Liver (tissue), 9 donors: ENCODE measurements around the gene TMEM9B. TPM values are rescaled to one million over a fixed set of nuclear protein-coding genes. Genes with fewer than 3 reads are reported as not detected.

Experiments used
- DNase-seq: peaks from one replicate; pipeline ENCODE4 v3.0.0-alpha.2; 2017; ENCODE audit warnings: low spot score
- H3K27ac ChIP-seq, 2 donors: one replicate each; pipeline ENCODE4 v1.7.0; 2013; ENCODE audit warnings: inconsistent platforms in 2 of 2, low read length in 2 of 2, control low read depth in 1 of 2, low read depth in 1 of 2, mild to moderate bottlenecking in 1 of 2
- H3K27me3 ChIP-seq, 4 donors: one replicate each; pipeline versions ENCODE4 v1.6.1 to v1.7.0; 2013; ENCODE audit warnings: low read length in 3 of 4, inconsistent platforms in 1 of 4, mild to moderate bottlenecking in 1 of 4, moderate library complexity in 1 of 4; ENCODE audit not compliant: control insufficient read depth in 4 of 4, insufficient read depth in 4 of 4
- H3K36me3 ChIP-seq, 4 donors: one replicate each; pipeline versions ENCODE4 v1.6.1 to v1.7.0; 2013; ENCODE audit warnings: low read length in 3 of 4, mild to moderate bottlenecking in 3 of 4, low read depth in 1 of 4, moderate library complexity in 1 of 4; ENCODE audit not compliant: control insufficient read depth in 4 of 4, insufficient read depth in 3 of 4
- H3K4me1 ChIP-seq, 4 donors: one replicate each; pipeline versions ENCODE4 v1.6.1 to v1.7.0; 2013; ENCODE audit warnings: low read length in 3 of 4, mild to moderate bottlenecking in 3 of 4, moderate library complexity in 1 of 4; ENCODE audit not compliant: control insufficient read depth in 4 of 4, insufficient read depth in 4 of 4
- H3K4me3 ChIP-seq, 3 donors: one replicate each; pipeline versions ENCODE4 v1.6.1 to v1.7.0; 2013; ENCODE audit warnings: low read length in 3 of 3, control low read depth in 1 of 3, low read depth in 1 of 3, mild to moderate bottlenecking in 1 of 3
- H3K9ac ChIP-seq, 2 donors: one replicate each; pipeline ENCODE4 v1.7.0; 2013; ENCODE audit warnings: low read length in 2 of 2, mild to moderate bottlenecking in 2 of 2, moderate library complexity in 2 of 2, control low read depth in 1 of 2, low read depth in 1 of 2
- H3K9me3 ChIP-seq, 4 donors: one replicate each; pipeline versions ENCODE4 v1.6.1 to v1.7.0; 2013; ENCODE audit warnings: low read length in 3 of 4; ENCODE audit not compliant: control insufficient read depth in 4 of 4
- EGR1 ChIP-seq, 2 donors: IDR thresholded peaks; 2 replicates each; pipeline ENCODE4 v1.6.1; 2016 to 2018; ENCODE audit warnings: antibody characterized with exemption in 2 of 2, low read depth in 2 of 2
- FOXA2 ChIP-seq: IDR thresholded peaks from 2 replicates; pipeline ENCODE4 v1.6.1; 2016; ENCODE audit warnings: antibody characterized with exemption
- HNF4A ChIP-seq, 2 donors: conservative IDR thresholded peaks; 2 replicates each; pipeline ENCODE4 v1.6.1; 2016; ENCODE audit warnings: antibody characterized with exemption in 2 of 2, mild to moderate bottlenecking in 2 of 2
- HNF4G ChIP-seq: IDR thresholded peaks from 2 replicates; pipeline ENCODE4 v1.6.1; 2016; ENCODE audit warnings: antibody characterized with exemption
- NR2F2 ChIP-seq: IDR thresholded peaks from 2 replicates; pipeline ENCODE4 v1.6.1; 2016; ENCODE audit warnings: antibody characterized with exemption
- RXRA ChIP-seq, 2 donors: IDR thresholded peaks; 2 replicates each; pipeline ENCODE4 v1.6.1; 2017 to 2018; ENCODE audit warnings: antibody characterized with exemption in 2 of 2, mild to moderate bottlenecking in 1 of 2
- TAF1 ChIP-seq: conservative IDR thresholded peaks from 2 replicates; pipeline ENCODE4 v1.6.1; 2016; ENCODE audit warnings: antibody characterized with exemption, mild to moderate bottlenecking
- YY1 ChIP-seq: IDR thresholded peaks from 2 replicates; pipeline ENCODE4 v1.6.1; 2016; ENCODE audit warnings: antibody characterized with exemption, mild to moderate bottlenecking
- WGBS: extraction: QIAGEN DNeasy Blood & Tissue Kit; methylation state at CpG from one replicate; pipeline ENCODE4 v1.1.7; 2013; 5-methylcytosine and 5-hydroxymethylcytosine counted together
- polyA plus RNA-seq, 2 donors: library from polyadenylated mRNA; stranded (reverse) in 1 of 2; unstranded in 1 of 2; fragments of 200-250 nt in 1 of 2; fragments of >200 nt in 1 of 2; fragmentation: Nextera tagmentation in 1 of 2; extraction: Ambion mirVana in 1 of 2; gene quantifications; one replicate each; pipeline versions ENCODE4 v1.2.1 to v1.2.3, GENCODE V29; 2013 to 2015
- total RNA-seq, 2 donors: library from RNA; depleted of rRNA; stranded (reverse); fragments of >200 nt; gene quantifications; one replicate each; pipeline ENCODE4 v1.2.3, GENCODE V29; 2014
- TF ChIP-seq, protein P1 (sequence below): fragments of 150-350 bp; IDR thresholded peaks from 2 replicates; pipeline ENCODE4 v1.5.1; 2017; ENCODE audit warnings: improper control_type of control experiment, low read depth, low read length; ENCODE audit not compliant: missing input control
- TF ChIP-seq, protein P2 (sequence below): IDR thresholded peaks from 2 replicates; pipeline ENCODE4 v1.6.1; 2016; ENCODE audit warnings: antibody characterized with exemption
- TF ChIP-seq, protein P3 (sequence below): IDR thresholded peaks from 2 replicates; pipeline ENCODE4 v1.6.1; 2016; ENCODE audit warnings: antibody characterized with exemption, mild to moderate bottlenecking
- donor health status: healthy.
- donor health status: healthy.
- donor health status: healthy.
- donor health status: healthy.
- donor health status: healthy.

TMEM9B gene
- total and polyA plus RNA-seq, 4 donors, result 17.0 to 23.9 (median 19.5) TPM

DNA sequence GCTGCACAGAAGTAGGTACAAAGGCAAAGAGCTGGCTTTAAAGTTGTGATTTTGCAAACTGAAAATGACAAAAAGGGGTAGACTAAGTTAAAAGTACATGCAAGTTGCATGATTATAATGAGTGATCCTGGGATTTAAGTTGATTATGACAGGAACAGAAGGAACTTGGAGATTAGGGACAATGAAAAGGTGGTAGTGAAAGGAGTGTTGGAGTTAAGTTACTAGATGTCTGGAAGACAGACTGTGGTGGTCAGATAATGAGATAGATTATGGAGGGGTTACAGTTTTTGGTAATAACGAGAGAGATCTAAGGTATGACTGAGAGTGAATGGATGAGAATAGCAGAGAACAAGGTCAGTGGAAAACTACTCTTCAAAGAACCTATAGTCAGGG lies 7.7 kb upstream of the TMEM9B start:
- TF ChIP-seq TAF1 (no peak), RXRA (IDR thresholded peaks at IDR 0.05) (no peak)
- H3K9ac ChIP-seq, result no peak overlapping the region
- no peak overlapping the region for H3K27ac ChIP-seq
- H3K9me3 ChIP-seq, result no peaks in the 10 kb centered on the region
- H3K4me1 ChIP-seq, result no peaks in the 10 kb centered on the region
- DNase-seq, result no peak
- peaks cover 0 to 6% (median 0%) of the 10 kb centered on the region in 4 donors for H3K36me3 ChIP-seq
- H3K4me3 ChIP-seq, result no peak overlapping the region
- 89% methylated on average over 1 of the region's 1 CpG for WGBS
- no peaks in the 10 kb centered on the region for H3K27me3 ChIP-seq

DNA sequence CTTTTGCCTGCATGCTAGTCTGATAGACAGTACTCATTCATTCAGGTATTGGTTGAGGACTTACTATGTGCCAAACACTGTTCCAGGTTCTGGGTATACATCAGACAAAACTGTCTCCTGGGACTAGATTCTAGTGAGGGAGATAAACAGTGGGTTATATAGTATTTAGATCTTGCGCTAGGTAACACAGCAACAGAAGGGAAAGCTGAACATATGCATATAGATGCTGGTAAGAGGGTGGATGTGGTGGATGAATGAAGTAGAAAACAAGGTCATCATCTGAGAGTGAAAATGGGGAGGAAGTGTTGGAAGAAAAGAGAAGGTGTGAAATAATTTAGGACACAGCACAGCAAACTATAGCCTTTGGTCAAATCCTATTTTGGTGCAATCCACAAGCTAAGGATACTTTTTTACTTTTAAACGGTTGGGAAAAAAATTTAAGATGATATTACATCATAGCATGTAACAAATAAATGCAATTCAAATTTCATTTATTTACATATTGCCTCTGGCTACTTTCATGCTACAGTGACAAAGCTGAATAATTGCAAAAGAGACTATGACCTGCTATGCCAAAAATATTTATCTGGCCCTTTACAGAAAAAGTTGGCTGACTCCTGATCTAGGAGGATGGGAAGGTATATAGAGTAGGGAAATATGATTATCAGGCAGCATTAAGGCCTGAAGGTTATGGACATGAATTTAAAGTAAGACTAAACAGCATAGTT lies 7.1 kb upstream of the TMEM9B start:
- WGBS, result 88% methylated on average over 2 of the region's 2 CpGs
- Histone ChIP-seq H3K27ac (no peak overlapping the region), H3K4me3 (no peak overlapping the region), H3K9ac (no peak overlapping the region), H3K36me3 (peaks cover 0 to 6% (median 0%) of the 10 kb centered on the region in 4 donors), H3K9me3 (no peaks in the 10 kb centered on the region), H3K27me3 (no peaks in the 10 kb centered on the region), H3K4me1 (no peaks in the 10 kb centered on the region)
- TF ChIP-seq TAF1 (no peak), YY1 (no peak), RXRA (IDR thresholded peaks at IDR 0.05) (no peak), HNF4G (no peak), EGR1 (IDR thresholded peaks at IDR 0.05; ENCODE audit: low read depth in 2 of 2) (no peak), FOXA2 (no peak)
- TF ChIP-seq, protein P1, sequence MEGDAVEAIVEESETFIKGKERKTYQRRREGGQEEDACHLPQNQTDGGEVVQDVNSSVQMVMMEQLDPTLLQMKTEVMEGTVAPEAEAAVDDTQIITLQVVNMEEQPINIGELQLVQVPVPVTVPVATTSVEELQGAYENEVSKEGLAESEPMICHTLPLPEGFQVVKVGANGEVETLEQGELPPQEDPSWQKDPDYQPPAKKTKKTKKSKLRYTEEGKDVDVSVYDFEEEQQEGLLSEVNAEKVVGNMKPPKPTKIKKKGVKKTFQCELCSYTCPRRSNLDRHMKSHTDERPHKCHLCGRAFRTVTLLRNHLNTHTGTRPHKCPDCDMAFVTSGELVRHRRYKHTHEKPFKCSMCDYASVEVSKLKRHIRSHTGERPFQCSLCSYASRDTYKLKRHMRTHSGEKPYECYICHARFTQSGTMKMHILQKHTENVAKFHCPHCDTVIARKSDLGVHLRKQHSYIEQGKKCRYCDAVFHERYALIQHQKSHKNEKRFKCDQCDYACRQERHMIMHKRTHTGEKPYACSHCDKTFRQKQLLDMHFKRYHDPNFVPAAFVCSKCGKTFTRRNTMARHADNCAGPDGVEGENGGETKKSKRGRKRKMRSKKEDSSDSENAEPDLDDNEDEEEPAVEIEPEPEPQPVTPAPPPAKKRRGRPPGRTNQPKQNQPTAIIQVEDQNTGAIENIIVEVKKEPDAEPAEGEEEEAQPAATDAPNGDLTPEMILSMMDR, result no peak
- TF ChIP-seq, protein P2, sequence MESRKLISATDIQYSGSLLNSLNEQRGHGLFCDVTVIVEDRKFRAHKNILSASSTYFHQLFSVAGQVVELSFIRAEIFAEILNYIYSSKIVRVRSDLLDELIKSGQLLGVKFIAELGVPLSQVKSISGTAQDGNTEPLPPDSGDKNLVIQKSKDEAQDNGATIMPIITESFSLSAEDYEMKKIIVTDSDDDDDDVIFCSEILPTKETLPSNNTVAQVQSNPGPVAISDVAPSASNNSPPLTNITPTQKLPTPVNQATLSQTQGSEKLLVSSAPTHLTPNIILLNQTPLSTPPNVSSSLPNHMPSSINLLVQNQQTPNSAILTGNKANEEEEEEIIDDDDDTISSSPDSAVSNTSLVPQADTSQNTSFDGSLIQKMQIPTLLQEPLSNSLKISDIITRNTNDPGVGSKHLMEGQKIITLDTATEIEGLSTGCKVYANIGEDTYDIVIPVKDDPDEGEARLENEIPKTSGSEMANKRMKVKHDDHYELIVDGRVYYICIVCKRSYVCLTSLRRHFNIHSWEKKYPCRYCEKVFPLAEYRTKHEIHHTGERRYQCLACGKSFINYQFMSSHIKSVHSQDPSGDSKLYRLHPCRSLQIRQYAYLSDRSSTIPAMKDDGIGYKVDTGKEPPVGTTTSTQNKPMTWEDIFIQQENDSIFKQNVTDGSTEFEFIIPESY, result no peak
- TF ChIP-seq, protein P3, sequence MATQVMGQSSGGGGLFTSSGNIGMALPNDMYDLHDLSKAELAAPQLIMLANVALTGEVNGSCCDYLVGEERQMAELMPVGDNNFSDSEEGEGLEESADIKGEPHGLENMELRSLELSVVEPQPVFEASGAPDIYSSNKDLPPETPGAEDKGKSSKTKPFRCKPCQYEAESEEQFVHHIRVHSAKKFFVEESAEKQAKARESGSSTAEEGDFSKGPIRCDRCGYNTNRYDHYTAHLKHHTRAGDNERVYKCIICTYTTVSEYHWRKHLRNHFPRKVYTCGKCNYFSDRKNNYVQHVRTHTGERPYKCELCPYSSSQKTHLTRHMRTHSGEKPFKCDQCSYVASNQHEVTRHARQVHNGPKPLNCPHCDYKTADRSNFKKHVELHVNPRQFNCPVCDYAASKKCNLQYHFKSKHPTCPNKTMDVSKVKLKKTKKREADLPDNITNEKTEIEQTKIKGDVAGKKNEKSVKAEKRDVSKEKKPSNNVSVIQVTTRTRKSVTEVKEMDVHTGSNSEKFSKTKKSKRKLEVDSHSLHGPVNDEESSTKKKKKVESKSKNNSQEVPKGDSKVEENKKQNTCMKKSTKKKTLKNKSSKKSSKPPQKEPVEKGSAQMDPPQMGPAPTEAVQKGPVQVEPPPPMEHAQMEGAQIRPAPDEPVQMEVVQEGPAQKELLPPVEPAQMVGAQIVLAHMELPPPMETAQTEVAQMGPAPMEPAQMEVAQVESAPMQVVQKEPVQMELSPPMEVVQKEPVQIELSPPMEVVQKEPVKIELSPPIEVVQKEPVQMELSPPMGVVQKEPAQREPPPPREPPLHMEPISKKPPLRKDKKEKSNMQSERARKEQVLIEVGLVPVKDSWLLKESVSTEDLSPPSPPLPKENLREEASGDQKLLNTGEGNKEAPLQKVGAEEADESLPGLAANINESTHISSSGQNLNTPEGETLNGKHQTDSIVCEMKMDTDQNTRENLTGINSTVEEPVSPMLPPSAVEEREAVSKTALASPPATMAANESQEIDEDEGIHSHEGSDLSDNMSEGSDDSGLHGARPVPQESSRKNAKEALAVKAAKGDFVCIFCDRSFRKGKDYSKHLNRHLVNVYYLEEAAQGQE, result no peak
- DNase-seq, result no peak

DNA sequence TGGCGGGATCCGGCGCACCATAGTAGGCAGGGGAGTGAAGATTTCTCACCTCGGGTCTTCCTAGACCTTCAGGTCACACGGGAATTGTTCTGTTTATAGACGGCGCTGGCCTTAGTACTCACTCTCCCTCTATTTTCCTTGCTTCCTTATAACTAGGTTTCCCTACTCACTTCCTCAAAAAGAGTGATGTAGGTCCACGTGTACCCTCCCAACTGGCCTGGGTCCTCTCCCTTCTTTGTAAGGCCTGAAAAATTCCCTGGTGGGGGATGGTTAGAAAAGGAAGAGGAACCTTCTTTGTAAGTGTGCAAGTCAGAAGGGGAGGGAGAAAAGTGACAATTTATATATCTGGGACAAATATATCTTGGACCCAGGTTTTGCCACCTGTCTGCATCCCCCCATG lies 2.9 kb upstream of the TMEM9B start:
- Histone ChIP-seq H3K9ac (no peak overlapping the region), H3K4me1 (peaks cover 8 to 28% (median 17%) of the 10 kb centered on the region in 4 donors), H3K9me3 (no peaks in the 10 kb centered on the region), H3K27me3 (no peaks in the 10 kb centered on the region), H3K4me3 (no peak overlapping the region), H3K36me3 (peaks cover 0 to 6% (median 0%) of the 10 kb centered on the region in 4 donors), H3K27ac (no peak overlapping the region)
- TF ChIP-seq HNF4A (conservative IDR thresholded peaks at IDR 0.05), result no peak
- TF ChIP-seq YY1, result no peak
- TF ChIP-seq, protein P1, result no peak
- no peak for TF ChIP-seq NR2F2
- DNase-seq, result no peak
- WGBS, result 87% methylated on average over 8 of the region's 8 CpGs
